ENCODE results near the gene FAM72D.
"Not testable (repeated sequence)": the region's sequence is repeated elsewhere in the genome, so short reads cannot be mapped to it uniquely, and the experiment has no call there.

FAM72D gene

GRCh38 chr1:145128697-145129469 is 33.1 kb downstream of the FAM72D start:
- not testable (repeated sequence) for H3K27ac ChIP-seq (ENCODE audit: low read length); H3K9ac ChIP-seq (ENCODE audit: low read depth, low read length); H3K36me3 ChIP-seq (ENCODE audit: insufficient read depth, low read depth, low read length); H3K9me3 ChIP-seq (ENCODE audit: insufficient read depth, low read depth, low read length); H3K4me3 ChIP-seq (ENCODE audit: low read length); H3K27me3 ChIP-seq (ENCODE audit: insufficient read depth, low read length); H3K4me1 ChIP-seq (ENCODE audit: insufficient read depth, low read length)

- not testable (repeated sequence) for H3K27ac ChIP-seq (ENCODE audit: low read length); H3K27me3 ChIP-seq (ENCODE audit: insufficient read depth, low read length); H3K4me1 ChIP-seq (ENCODE audit: insufficient read depth, low read length); H3K4me3 ChIP-seq (ENCODE audit: low read length); H3K9ac ChIP-seq (ENCODE audit: low read depth, low read length); H3K9me3 ChIP-seq (ENCODE audit: insufficient read depth, low read depth, low read length); H3K36me3 ChIP-seq (ENCODE audit: insufficient read depth, low read depth, low read length)
Observed at GRCh38 chr1:145134476-145134875, 38.7 kb downstream of the FAM72D start.

GRCh38 chr1:145140549-145140948 is 44.8 kb downstream of the FAM72D start:
- H3K9me3 ChIP-seq (ENCODE audit: insufficient read depth, low read depth, low read length); H3K4me3 ChIP-seq (ENCODE audit: low read length); H3K4me1 ChIP-seq (ENCODE audit: insufficient read depth, low read length); H3K27ac ChIP-seq (ENCODE audit: low read length); H3K36me3 ChIP-seq (ENCODE audit: insufficient read depth, low read depth, low read length); H3K9ac ChIP-seq (ENCODE audit: low read depth, low read length); H3K27me3 ChIP-seq (ENCODE audit: insufficient read depth, low read length): not testable (repeated sequence)

- not testable (repeated sequence) for H3K4me1 ChIP-seq (ENCODE audit: insufficient read depth, low read length); H3K9me3 ChIP-seq (ENCODE audit: insufficient read depth, low read depth, low read length); H3K4me3 ChIP-seq (ENCODE audit: low read length); H3K27me3 ChIP-seq (ENCODE audit: insufficient read depth, low read length); H3K9ac ChIP-seq (ENCODE audit: low read depth, low read length); H3K36me3 ChIP-seq (ENCODE audit: insufficient read depth, low read depth, low read length); H3K27ac ChIP-seq (ENCODE audit: low read length)
Observed at GRCh38 chr1:145144264-145144913, 48.6 kb downstream of the FAM72D start.

- H3K27me3 ChIP-seq (ENCODE audit: insufficient read depth, low read length); H3K4me1 ChIP-seq (ENCODE audit: insufficient read depth, low read length); H3K4me3 ChIP-seq (ENCODE audit: low read length); H3K27ac ChIP-seq (ENCODE audit: low read length); H3K9me3 ChIP-seq (ENCODE audit: insufficient read depth, low read depth, low read length); H3K9ac ChIP-seq (ENCODE audit: low read depth, low read length); H3K36me3 ChIP-seq (ENCODE audit: insufficient read depth, low read depth, low read length): not testable (repeated sequence)
Observed at GRCh38 chr1:145146308-145146707, 50.5 kb downstream of the FAM72D start.

- H3K4me3 ChIP-seq (ENCODE audit: low read length); H3K4me1 ChIP-seq (ENCODE audit: insufficient read depth, low read length); H3K9ac ChIP-seq (ENCODE audit: low read depth, low read length); H3K27ac ChIP-seq (ENCODE audit: low read length); H3K27me3 ChIP-seq (ENCODE audit: insufficient read depth, low read length); H3K36me3 ChIP-seq (ENCODE audit: insufficient read depth, low read depth, low read length); H3K9me3 ChIP-seq (ENCODE audit: insufficient read depth, low read depth, low read length): not testable (repeated sequence)
Observed at GRCh38 chr1:145147172-145147571, 51.4 kb downstream of the FAM72D start.

GRCh38 chr1:145155421-145155820 is 59.6 kb downstream of the FAM72D start:
- not testable (repeated sequence) for H3K9ac ChIP-seq (ENCODE audit: low read depth, low read length); H3K27ac ChIP-seq (ENCODE audit: low read length); H3K9me3 ChIP-seq (ENCODE audit: insufficient read depth, low read depth, low read length); H3K27me3 ChIP-seq (ENCODE audit: insufficient read depth, low read length); H3K4me1 ChIP-seq (ENCODE audit: insufficient read depth, low read length); H3K36me3 ChIP-seq (ENCODE audit: insufficient read depth, low read depth, low read length)
- H3K4me3 ChIP-seq (ENCODE audit: low read length) = peak overlapping the region; percentile 47; the same call in 1 of the 2 replicates

- not testable (repeated sequence) for H3K4me1 ChIP-seq (ENCODE audit: insufficient read depth, low read length); H3K27ac ChIP-seq (ENCODE audit: low read length); H3K9ac ChIP-seq (ENCODE audit: low read depth, low read length); H3K27me3 ChIP-seq (ENCODE audit: insufficient read depth, low read length); H3K36me3 ChIP-seq (ENCODE audit: insufficient read depth, low read depth, low read length); H3K9me3 ChIP-seq (ENCODE audit: insufficient read depth, low read depth, low read length)
- H3K4me3 ChIP-seq (ENCODE audit: low read length) = peak overlapping the region; percentile 47; the same call in 1 of the 2 replicates
Observed at GRCh38 chr1:145155873-145156272, 60.1 kb downstream of the FAM72D start.

- peak overlapping the region; percentile 54; the same call in 1 of the 2 replicates for H3K4me3 ChIP-seq (ENCODE audit: low read length)
- H3K4me1 ChIP-seq (ENCODE audit: insufficient read depth, low read length); H3K27ac ChIP-seq (ENCODE audit: low read length); H3K27me3 ChIP-seq (ENCODE audit: insufficient read depth, low read length); H3K9ac ChIP-seq (ENCODE audit: low read depth, low read length); H3K36me3 ChIP-seq (ENCODE audit: insufficient read depth, low read depth, low read length); H3K9me3 ChIP-seq (ENCODE audit: insufficient read depth, low read depth, low read length): not testable (repeated sequence)
Observed at GRCh38 chr1:145156891-145157610, 61.3 kb downstream of the FAM72D start.

GRCh38 chr1:145157715-145158114 is 61.9 kb downstream of the FAM72D start:
- not testable (repeated sequence) for H3K9me3 ChIP-seq (ENCODE audit: insufficient read depth, low read depth, low read length); H3K36me3 ChIP-seq (ENCODE audit: insufficient read depth, low read depth, low read length); H3K4me1 ChIP-seq (ENCODE audit: insufficient read depth, low read length); H3K9ac ChIP-seq (ENCODE audit: low read depth, low read length); H3K27me3 ChIP-seq (ENCODE audit: insufficient read depth, low read length); H3K27ac ChIP-seq (ENCODE audit: low read length); H3K4me3 ChIP-seq (ENCODE audit: low read length)

GRCh38 chr1:145161046-145161752 is 65.4 kb downstream of the FAM72D start:
- H3K27me3 ChIP-seq (ENCODE audit: insufficient read depth, low read length); H3K4me3 ChIP-seq (ENCODE audit: low read length); H3K9me3 ChIP-seq (ENCODE audit: insufficient read depth, low read depth, low read length); H3K4me1 ChIP-seq (ENCODE audit: insufficient read depth, low read length); H3K36me3 ChIP-seq (ENCODE audit: insufficient read depth, low read depth, low read length); H3K9ac ChIP-seq (ENCODE audit: low read depth, low read length); H3K27ac ChIP-seq (ENCODE audit: low read length): not testable (repeated sequence)
